ENCODE measurements around the gene MAGEA2B.
"Not testable (repeated sequence)": the region's sequence is repeated elsewhere in the genome, so short reads cannot be mapped to it uniquely, and the experiment has no call there.

DNA sequence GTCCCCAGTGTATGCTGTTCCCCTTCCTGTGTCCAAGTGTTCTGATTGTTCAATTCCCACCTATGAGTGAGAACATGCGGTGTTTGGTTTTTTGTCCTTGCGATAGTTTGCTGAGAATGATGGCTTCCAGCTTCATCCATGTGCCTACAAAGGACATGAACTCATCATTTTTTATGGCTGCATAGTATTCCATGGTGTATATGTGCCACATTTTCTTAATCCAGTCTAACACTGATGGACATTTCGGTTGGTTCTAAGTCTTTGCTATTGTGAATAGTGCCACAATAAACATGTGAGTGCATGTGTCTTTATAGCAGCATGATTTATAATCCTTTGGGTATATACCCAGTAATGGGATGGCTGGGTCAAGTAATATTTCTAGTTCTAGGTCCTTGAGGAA is 39.8 kb upstream of the MAGEA2B start:
- not testable (repeated sequence) for TF ChIP-seq EZH2 (IDR thresholded peaks at IDR 0.05); POLR2AphosphoS5 (IDR thresholded peaks at IDR 0.05; ENCODE audit: borderline replicate concordance, low read depth, low read length); FOXP2 (optimal IDR thresholded peaks at IDR 0.05; ENCODE audit: control extremely low read depth, extremely low read length, insufficient read depth)

All from SK-N-MC (cell line).